Measurements from ENCODE around the gene SPHK1.

The SPHK1 gene

GRCh38 chr17:76433693-76434092, 49.3 kb downstream of the SPHK1 start:
- DNase-seq (ENCODE audit: low read depth in 2 of 2): no peak

GRCh38 chr17:76434870-76435269, 50.5 kb downstream of the SPHK1 start:
- no peak for DNase-seq (ENCODE audit: low read depth in 2 of 2)

- no peak for DNase-seq (ENCODE audit: low read depth in 2 of 2)
Measured at GRCh38 chr17:76435751-76436150, 51.3 kb downstream of the SPHK1 start.

All from fibroblast of skin of left biceps (primary cell).